HL-60/S4 (cell line): Measurements from ENCODE around the gene GSTA3.
"Not testable (repeated sequence)": the region's sequence is repeated elsewhere in the genome, so short reads cannot be mapped to it uniquely, and the experiment has no call there.

Experiments
- in situ Hi-C: fragments of 300-500 bp; cut with MboI; formaldehyde crosslinking; loops from 2 replicates; pipeline ENCODE4 v1.14.3; 2022; ENCODE audit warnings: low sequenced_read_pairs

GSTA3 gene

GRCh38 chr6:52868240-52868639, 41.3 kb downstream of the GSTA3 start:
- in situ Hi-C loops = no loop called here

- in situ Hi-C loops = not testable (repeated sequence)
Observed at GRCh38 chr6:52861151-52861550, 48.3 kb downstream of the GSTA3 start.

DNA sequence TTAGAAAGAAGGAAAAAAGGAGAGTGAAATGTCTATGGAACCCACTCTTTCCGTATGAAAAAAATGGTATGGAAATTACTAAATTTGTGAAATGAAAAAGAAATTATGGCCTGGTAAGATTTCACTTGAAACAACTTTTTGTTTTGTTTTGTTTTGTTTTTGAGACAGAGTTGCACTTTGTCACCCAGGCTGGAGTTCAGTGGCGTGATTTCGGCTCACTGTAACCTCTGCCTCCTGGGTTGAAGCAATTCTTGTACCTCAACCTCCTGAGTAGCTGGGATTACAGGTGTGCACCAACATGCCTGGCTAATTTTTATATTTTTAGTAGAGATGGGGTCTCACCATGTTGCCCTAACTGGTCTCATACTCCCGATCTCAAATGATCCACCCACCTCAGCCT, 51.1 kb downstream of the GSTA3 start:
- in situ Hi-C loops = no loop called here

DNA sequence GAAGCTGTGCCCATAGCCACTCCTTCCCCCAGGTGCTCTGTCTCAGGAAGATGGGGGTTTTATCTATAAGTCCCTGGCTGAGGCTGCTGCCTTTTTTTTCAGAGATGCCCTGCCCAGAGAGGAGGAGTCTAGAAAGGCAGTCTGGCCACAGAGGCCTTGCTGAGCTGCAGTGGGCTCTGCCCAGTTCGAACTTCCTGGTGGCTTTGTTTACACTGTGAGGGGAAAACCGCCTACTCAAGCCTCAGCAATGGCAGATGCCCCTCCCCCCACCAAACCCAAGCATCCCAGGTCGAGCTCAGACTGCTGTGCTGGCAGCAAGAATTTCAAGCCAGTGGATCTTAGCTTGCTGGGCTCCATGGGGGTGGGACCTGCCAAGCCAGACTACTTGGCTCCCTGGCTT, 53.4 kb downstream of the GSTA3 start:
- in situ Hi-C loops = not testable (repeated sequence)

- in situ Hi-C loops = no loop called here
Observed at GRCh38 chr6:52849137-52849536, 60.4 kb downstream of the GSTA3 start.
